Activated CD4-positive, alpha-beta T cell treated with anti-CD3 and anti-CD28 coated beads for 24 hours (primary cell): ENCODE measurements around the gene VENTX.

Source experiments
- DNase-seq, 2 donors: peaks; one replicate each; pipeline ENCODE4 v3.0.0-alpha.2; 2020; ENCODE audit warnings: low read depth in 2 of 2

The VENTX gene

DNA sequence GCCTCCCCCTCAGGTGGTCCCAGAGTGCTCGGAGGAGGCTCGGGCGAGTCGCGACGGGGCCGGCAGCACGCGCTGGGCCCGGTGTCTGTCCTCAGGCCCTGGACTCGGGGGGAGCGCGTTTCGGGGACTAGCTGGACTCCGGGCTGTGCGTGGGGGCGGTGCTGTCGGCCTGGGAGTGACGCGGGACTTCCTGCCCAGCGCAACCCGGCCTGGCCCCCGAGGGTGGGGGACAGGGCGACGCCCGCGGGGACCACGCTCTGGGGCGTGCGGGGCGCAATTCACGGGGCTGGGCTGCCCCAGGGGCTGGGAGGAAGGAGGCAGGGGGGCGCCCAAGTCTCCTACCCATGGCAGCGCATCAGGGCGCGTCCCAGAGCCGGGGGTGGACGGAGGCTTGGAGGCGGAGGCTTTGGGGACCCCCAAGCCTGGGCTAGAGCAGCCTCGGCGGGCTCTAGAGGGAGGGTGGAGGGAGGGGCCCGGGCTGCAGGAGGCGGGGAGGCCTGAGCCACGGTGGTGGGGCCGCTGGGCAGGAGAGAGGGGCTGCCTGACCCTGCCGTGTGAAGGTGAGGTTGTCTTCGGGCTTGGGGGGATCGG, 2.3 kb upstream of the VENTX start:
- no peak for DNase-seq

- no peak for DNase-seq
Observed at GRCh38 chr10:133235932-133236331, 1.7 kb upstream of the VENTX start.

GRCh38 chr10:133236401-133237240, 1.0 kb upstream of the VENTX start:
- DNase-seq, result no peak

DNA sequence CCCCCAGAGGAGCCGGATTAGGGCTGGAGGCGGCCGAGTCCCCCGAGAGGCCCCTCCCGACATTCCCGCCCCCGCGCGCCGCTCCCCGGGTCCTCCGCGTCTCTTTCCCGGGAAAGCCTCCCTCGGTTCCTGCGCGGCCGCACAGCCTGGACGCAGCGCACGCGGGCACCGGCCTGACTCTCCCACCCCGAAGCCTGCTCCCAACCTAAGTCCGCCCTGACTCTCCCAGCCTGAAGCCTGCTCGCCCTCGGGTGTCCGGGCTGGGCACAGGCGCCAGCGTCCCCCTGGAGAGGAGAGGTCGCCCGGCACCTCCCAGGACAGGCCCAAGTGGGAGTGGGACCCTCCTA, 441 bp upstream of the VENTX start:
- no peak for DNase-seq

- DNase-seq, result no peak
Observed at GRCh38 chr10:133238466-133238804, 780 bp downstream of the VENTX start.

- DNase-seq, result no peak
Observed at GRCh38 chr10:133239990-133240389, 2.3 kb downstream of the VENTX start.

DNA sequence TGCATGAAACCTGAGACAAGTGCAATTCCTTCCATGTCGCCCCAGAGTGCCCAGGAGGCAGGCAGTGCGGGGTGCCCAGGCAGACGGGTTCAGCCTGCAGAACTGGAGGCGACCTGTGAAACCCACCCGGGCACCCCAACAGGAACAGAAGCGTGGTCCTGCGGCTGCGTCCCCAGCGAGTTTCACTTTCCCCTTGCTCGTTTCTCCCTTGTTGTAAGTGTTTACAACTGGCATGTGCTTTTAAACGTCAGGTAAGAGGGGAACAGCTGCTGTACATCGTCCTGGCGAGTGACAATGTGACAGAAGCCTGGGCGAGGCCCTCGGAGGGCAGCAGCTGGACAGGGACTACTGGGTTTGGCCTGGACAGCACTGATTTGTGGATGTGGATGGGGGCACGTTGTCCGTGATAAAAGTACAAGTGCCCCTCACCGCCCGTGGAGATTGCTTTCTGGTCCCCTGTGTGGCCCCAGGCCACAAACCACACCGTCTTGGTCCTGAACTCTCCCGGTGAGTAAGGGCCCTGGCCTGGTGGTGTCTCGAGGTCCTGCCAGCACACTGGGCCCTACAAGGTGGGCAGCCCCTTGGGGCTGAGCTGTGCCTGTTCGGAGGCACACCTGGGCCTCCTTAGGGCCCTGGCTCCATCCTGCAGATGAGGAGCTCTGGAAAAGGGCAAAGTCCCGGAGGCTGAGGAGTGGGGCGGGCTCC, 4.0 kb downstream of the VENTX start:
- DNase-seq, result no peak

DNA sequence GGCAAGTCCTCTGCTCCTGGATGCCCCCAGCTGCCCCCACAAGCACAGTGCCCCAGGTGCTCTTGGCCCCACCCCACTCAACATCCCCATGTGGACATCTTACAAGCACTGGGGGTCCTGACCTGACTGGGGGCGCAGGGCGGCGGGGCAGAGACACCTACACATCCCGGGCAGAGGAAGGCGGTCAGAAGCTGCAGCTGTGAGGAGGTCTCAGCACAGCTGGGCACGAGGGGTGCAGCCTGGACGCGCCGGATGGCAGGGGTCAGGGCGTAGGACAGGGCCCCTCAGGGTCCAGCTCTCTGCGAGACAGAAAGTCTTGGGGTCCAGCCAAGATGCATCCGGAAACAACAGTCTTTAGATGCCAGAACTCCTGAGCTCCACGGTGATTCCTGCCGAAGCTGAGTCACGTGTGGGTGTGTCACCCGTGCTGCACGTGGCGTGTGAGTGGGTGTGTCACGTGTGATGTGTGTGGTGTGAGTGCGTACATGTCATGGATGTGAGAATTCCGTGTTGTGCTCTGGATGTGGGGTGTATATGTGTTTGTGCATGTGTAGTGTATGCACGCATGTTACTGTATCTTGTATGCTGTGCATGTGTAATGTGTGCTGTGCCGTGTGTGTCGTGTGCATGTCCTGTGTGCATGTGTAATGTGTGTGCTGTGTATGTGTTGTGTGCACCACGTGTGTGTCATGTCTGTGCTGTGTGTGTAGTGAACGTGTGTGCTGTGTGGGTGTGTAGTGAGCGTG, 5.1 kb downstream of the VENTX start:
- DNase-seq, result no peak

- no peak for DNase-seq
Observed at GRCh38 chr10:133243593-133243992, 5.9 kb downstream of the VENTX start.

- DNase-seq, result no peak
Observed at GRCh38 chr10:133245439-133246235, 8.0 kb downstream of the VENTX start.

DNA sequence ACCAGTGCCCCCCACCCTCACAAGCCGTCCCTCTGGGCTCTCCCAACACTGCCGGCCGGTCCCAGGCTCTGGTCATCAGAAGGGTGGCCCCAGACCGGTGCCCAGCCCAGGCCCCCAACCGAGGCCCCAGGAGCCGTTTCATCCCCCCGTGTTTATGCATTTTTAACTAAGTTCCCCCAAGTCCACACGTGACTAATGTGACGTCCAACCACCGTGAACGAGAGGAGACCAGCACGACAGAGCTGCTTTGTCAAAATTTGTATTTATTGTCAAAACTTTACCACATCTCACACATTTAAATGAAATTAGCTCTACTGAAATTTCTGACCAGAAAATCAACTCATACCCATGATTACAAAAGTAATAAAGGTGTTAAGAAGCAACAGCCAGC, 8.6 kb downstream of the VENTX start:
- no peak for DNase-seq

DNA sequence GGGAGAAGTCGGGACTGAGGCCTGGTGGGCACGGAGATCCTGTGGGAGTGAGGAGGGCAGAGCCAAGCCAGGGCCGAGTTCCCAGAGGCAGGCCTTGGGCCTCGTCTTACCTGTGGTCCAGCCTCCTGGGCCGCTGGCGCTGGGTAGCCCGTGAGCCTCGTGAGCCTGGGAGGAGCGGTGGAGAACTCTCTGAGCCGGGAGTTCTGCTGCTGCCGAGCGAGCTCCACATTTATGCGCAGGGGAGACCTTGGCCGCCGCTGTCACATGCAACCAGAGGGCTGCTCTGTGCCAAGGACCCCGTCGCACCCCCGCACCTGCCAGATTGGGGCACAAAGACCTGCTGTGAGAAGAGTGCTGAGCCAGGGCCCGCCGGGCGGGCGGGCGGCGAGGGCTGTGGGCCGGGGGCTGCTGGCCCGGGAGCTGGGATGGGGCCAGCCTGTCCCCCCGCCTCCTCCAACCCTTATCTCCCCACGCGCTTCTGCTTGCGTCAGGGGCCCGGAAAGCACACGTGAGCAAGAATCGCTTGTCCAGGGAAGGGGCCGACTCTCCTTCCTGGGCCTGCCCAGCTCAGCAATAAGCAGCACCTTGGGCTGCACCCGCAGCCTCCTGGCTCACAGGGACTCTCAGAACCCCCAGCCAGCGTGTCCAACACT, 10.2 kb downstream of the VENTX start:
- DNase-seq, result no peak

DNA sequence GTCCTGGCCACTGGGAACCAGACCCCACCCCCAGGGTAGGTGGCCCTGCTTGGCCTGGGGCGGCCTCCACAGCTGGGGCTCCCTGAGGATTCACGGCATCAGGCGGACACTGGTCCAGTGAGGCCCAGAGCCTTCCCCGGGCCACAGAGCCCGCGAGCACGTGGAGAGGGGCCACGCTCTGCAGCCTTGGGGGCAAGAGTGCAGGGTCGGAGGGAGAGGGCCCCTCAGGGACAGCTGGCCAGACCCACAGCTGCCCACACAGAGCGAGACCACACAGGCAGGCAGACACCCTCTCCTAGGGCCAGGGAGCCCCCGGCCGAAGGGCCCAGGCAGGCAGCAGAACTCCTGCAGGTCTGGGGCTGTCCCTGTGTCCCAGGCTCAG, 10.7 kb downstream of the VENTX start:
- no peak for DNase-seq

- DNase-seq, result no peak
Observed at GRCh38 chr10:133249094-133249780, 11.6 kb downstream of the VENTX start.

DNA sequence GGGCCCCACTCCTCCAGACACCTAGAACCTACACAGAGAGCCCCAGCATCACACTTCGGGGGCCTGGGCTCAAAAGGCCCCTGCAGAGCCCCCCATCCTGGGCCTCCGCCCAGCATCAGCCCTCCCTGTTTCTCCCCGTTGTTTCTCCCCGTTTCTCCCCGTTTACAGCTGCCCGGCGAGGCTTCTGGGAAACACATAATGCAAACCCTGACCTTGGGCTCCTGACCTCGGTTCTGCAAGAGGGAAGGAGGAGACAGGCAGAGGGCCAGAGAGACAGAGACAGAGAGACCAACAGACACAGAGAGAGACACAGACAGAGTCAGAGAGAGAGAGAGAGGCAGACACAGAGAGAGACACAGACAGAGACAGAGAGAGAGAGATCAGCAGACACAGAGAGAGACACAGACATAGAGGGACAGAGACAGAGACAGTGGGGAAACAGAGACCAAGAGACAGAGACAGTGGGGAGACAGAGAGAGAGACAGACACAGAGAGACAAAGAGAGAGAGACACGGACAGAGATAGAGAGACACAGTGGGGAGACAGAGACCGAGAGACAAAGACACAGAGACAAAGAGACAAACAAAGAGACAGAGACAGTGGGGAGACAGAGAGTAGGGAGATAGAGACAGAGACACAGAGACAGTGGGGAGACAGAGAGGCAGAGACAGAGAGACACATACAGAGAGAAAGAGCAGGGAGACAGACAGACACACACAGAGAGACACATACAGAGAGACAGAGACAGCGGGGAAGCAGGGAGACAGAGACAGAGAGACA, 12.5 kb downstream of the VENTX start:
- DNase-seq, result no peak

DNA sequence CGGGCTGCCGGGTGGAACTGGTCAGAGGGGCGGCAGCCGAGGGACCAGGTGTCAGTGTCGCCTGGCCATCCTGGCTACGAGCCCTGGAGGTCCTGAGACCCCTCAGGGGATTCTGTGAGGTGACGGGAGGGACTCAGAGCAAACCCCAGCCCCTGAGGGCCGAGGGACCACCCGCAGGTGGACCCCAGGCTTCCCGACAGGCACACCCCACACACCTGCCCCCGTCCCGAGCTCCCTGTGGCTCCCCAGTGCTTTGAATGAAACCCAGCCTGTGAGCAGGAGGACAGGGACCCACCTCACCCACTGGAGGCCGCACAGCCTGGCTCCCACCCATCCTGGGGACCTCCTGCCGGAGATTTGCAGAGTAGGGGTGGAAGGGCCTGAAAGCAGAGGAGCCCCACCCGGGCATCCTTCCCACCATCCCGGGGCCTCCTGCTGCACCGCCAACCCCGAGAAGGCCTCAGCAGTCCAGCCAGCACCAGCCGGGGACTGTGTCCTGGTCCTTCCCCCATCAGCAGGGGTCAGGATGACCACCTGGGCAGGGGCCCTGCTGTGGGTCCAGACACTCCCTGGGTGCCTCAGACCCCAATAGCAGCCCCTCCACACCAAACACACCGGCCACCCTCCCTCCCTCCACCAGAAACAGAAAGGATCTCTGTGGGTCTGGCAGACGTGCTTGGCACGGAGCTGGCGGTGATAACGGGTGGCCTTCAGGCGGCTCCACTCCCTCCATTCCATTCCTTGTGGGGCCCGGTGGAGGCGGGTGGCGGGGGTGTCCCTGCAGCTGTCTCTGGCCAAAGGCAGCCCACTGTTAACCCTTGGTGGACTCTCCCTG, 13.9 kb downstream of the VENTX start:
- DNase-seq, result no peak

GRCh38 chr10:133252223-133252552, 14.5 kb downstream of the VENTX start:
- DNase-seq, result no peak

DNA sequence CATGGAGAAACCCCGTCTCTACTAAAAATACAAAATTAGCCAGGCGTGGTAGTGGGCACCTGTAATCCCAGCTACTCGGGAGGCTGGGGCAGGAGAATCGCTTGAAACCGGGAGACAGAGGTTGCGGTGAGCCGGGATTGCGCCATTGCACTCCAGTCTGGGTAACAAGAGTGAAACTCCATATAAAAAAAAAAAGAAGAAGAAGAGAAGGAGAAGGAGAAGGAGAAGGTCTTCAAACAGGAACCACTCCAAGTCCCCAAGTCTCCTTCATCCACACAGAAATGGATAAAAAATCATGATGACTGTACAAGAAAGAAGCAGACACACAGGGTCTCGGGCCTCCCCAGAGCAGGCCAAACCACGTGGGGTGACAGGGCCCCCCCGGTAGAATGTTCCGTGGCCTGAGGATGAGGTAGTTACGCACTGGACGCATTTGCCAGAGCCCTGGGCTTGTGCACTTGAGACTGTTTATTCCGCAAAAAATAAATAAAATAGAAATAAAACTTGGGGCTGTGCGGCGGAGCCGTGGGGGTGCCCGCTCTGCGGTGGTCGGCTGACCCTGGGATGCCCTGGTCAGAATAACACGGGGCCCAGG, 15.8 kb downstream of the VENTX start:
- no peak for DNase-seq
